ENCODE data around the gene HOXC10. TPM values are rescaled to one million over a fixed set of nuclear protein-coding genes. Genes with fewer than 3 reads are reported as not detected.

HOXC10 gene
- total RNA-seq, 2 donors from 2014 or later: 0.51 to 7.2 TPM

DNA sequence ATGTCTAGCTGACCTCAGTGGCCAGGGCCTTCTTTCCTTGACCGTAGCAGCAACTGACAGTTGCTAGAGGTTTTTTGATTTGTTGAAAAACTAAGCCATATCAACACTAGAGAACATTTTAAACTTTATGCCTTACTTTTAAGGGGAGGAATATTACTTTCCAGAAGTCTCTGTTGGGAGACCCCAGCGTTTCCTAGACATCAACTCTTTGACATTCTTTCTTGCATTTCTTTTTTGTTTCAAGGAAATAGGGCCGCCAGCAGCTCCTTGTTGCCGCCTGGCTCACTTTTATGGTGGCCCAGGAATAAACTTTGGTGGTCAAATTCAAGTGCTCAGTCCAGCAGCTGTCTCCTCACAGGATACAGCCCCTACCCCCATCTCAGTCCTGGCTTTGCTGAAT is 14.5 kb upstream of the HOXC10 start:
- intact Hi-C loops (cut with DNase I): no loop called here
- peaks cover 59% of the 10 kb centered on the region for H3K27me3 ChIP-seq (replicated peaks; ENCODE audit: insufficient read depth)
- TF ChIP-seq POLR2AphosphoS5 (IDR thresholded peaks at IDR 0.05): no peak
- TF ChIP-seq CTCF (IDR thresholded peaks at IDR 0.05): no peak
- TF ChIP-seq POLR2A (IDR thresholded peaks at IDR 0.05): no peak
- no peak overlapping the region for H3K4me3 ChIP-seq
- H3K9me3 ChIP-seq: no peaks in the 10 kb centered on the region
- WGBS: 71% methylated on average over 4 of the region's 4 CpGs
- no peaks in the 10 kb centered on the region for H3K36me3 ChIP-seq
- no peak for DNase-seq (ENCODE audit: low spot score)
- no peaks in the 10 kb centered on the region for H3K4me1 ChIP-seq (replicated peaks)
- H3K27ac ChIP-seq: no peak overlapping the region

DNA sequence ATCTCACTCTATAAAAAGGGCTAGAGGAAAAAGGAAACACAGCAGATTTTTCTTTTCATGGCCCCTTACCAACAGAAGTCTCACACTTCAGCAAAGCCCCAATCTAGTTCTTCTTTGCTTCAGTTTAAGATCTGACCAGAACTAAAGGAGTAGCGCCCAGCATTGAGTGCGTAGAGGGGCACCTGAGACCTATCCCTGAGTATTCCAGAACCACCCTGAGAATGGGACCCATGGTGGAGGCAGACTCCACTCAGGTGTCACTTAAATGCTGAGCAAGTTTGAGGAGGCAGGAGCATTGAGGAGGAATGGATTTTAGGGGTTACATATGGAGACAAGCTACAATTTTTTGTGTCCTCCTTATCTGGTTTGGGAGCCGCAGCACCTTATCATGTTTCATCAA is 13.8 kb upstream of the HOXC10 start:
- WGBS: 92% methylated on average over 3 of the region's 3 CpGs

DNA sequence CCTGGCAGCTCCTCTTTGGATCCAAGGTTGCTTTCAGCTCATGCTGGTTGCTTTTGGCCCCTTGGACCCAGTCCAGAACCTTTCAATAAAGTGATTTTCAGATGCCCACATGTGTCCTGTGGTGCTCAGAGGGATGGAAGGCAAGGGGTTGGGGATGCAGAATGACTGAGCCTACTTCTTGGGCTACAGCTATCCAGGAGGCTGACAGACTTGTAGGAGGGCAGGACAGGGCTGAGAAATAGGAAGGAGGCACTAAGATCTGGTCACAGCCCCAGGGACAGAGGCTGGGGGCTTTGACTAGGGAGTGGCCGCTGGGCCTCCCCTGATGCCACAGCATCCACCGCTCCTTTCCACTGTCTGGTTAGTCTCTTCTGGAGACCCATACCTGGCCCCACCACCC is 13.3 kb upstream of the HOXC10 start:
- Histone ChIP-seq H3K4me1 (replicated peaks) (no peaks in the 10 kb centered on the region), H3K27ac (no peak overlapping the region), H3K4me3 (no peak overlapping the region), H3K27me3 (replicated peaks; ENCODE audit: insufficient read depth) (peaks cover 59% of the 10 kb centered on the region), H3K9me3 (no peaks in the 10 kb centered on the region), H3K36me3 (no peaks in the 10 kb centered on the region)
- WGBS: 67% methylated on average over 2 of the region's 2 CpGs
- intact Hi-C loops (cut with DNase I): no loop called here
- DNase-seq (ENCODE audit: low spot score): no peak
- TF ChIP-seq POLR2AphosphoS5 (IDR thresholded peaks at IDR 0.05) (no peak), CTCF (IDR thresholded peaks at IDR 0.05) (no peak), POLR2A (IDR thresholded peaks at IDR 0.05) (no peak)

More for the DNA sequence above, 13.8 kb upstream of the HOXC10 start:
- no peak for DNase-seq (ENCODE audit: low spot score)
- Histone ChIP-seq H3K36me3 (no peaks in the 10 kb centered on the region), H3K9me3 (no peaks in the 10 kb centered on the region), H3K4me3 (no peak overlapping the region), H3K27ac (no peak overlapping the region), H3K27me3 (replicated peaks; ENCODE audit: insufficient read depth) (peaks cover 59% of the 10 kb centered on the region), H3K4me1 (replicated peaks) (no peaks in the 10 kb centered on the region)
- TF ChIP-seq CTCF (IDR thresholded peaks at IDR 0.05) (no peak), POLR2AphosphoS5 (IDR thresholded peaks at IDR 0.05) (no peak), POLR2A (IDR thresholded peaks at IDR 0.05) (no peak)
- intact Hi-C loops (cut with DNase I): no loop called here

DNA sequence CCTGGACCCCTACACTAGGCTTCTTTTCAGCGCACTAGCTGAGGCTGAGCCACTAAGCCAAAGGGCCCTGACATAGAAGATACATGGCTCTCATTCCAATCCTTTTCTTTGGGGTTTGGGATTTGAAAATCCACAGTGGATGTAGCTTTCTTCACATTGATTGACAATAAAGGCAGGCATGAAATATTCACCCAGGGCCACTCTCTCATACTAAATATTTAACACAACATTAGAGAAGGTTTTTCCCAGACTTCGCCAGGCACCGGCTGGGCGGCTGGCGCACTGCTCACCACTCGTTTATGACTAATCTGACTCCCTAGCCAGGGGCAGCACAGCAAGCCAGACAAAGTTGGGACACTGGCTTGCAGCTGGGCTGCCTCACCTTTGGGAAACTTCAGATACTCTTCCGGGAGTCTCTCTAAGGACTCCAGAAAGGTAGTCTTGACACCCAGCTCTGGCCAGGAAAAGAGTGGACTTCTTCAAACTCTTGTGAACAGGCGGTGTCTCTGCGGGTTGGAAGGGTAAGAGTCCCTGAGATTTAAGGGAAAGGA is 12.7 kb upstream of the HOXC10 start:
- intact Hi-C loops (cut with DNase I): no loop called here
- no peak for TF ChIP-seq POLR2AphosphoS5 (IDR thresholded peaks at IDR 0.05)
- TF ChIP-seq CTCF (IDR thresholded peaks at IDR 0.05): no peak
- no peak for TF ChIP-seq POLR2A (IDR thresholded peaks at IDR 0.05)
- Histone ChIP-seq H3K27ac (no peak overlapping the region), H3K4me1 (replicated peaks) (no peaks in the 10 kb centered on the region), H3K27me3 (replicated peaks; ENCODE audit: insufficient read depth) (peaks cover 64% of the 10 kb centered on the region), H3K36me3 (no peaks in the 10 kb centered on the region), H3K4me3 (no peak overlapping the region), H3K9me3 (no peaks in the 10 kb centered on the region)
- WGBS: 41% methylated on average over 9 of the region's 9 CpGs
- no peak for DNase-seq (ENCODE audit: low spot score)

DNA sequence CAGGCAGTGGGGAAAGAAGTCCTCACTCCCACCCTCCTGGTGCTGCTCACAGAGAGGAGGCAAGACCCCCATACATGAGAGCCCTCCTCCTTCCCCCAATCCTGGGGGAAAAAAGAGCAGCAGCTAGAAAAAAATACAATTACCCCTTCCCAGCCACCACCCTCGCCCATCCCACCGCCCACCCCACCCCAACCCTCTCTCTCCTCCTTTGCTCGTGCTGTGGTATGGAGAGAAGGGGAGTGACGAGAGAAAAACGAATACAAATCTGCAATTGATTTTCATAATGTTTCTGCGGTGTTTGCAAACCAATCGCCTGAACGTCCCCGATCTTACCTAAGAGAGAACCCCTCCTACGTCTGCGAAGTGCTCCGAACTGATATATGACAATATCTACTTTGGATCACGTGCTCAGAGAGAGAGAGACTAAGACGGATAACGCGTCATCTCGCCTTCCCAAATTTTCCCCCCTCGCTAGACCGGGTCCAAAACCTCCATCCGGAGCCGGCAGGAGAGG is 12.2 kb upstream of the HOXC10 start, which contains the start of gene HOXC11:
HOXC11 (plus strand) TSS at position 405 of the 514 bp plus-strand sequence. CDS start 116 bp downstream, outside the sequence.
- peaks cover 64% of the 10 kb centered on the region for H3K27me3 ChIP-seq (replicated peaks; ENCODE audit: insufficient read depth)
- H3K4me3 ChIP-seq: no peak within 1 kb of the TSS

More for the DNA sequence above, 12.2 kb upstream of the HOXC10 start, which contains the start of gene HOXC11:
- H3K36me3 ChIP-seq: no peaks in the 10 kb centered on the region
- no peak within 1 kb of the TSS for H3K27ac ChIP-seq
- intact Hi-C loops (cut with DNase I): no loop called here
- 9% methylated on average over 21 of the region's 21 CpGs for WGBS
- H3K9me3 ChIP-seq: no peaks in the 10 kb centered on the region
- H3K4me1 ChIP-seq (replicated peaks): no peaks in the 10 kb centered on the region
- no peak for DNase-seq (ENCODE audit: low spot score)
- TF ChIP-seq CTCF (IDR thresholded peaks at IDR 0.05) (no peak), POLR2A (IDR thresholded peaks at IDR 0.05) (no peak), POLR2AphosphoS5 (IDR thresholded peaks at IDR 0.05) (no peak)
